NB4 (cell line): ENCODE results near the gene CHM.

Source experiments
- CTCF ChIP-seq: IDR thresholded peaks from one replicate; pipeline ENCODE4 v1.5.1; 2012; ENCODE audit warnings: low read depth, low read length
- MAX ChIP-seq: IDR thresholded peaks from 2 replicates; pipeline ENCODE4 v1.6.1; 2011; ENCODE audit warnings: low read depth, low read length
- MYC ChIP-seq: IDR thresholded peaks from 2 replicates; pipeline ENCODE4 v1.6.1; 2011; ENCODE audit warnings: low read depth, low read length
- POLR2A ChIP-seq: IDR thresholded peaks from 2 replicates; pipeline ENCODE4 v1.6.1; 2011; ENCODE audit warnings: mild to moderate bottlenecking; ENCODE audit not compliant: insufficient read length; ENCODE audit errors: extremely low read depth

GRCh38 chrX:86012188-86012587 is 35.2 kb downstream of the CHM start:
- TF ChIP-seq CTCF = no peak
- TF ChIP-seq POLR2A = no peak
- TF ChIP-seq MAX = no peak
- TF ChIP-seq MYC = no peak
